Caco-2 (cell line): ENCODE data around the gene LRRC28. TPM values are rescaled to one million over a fixed set of nuclear protein-coding genes. Genes with fewer than 3 reads are reported as not detected.

Source experiments
- BruUV-seq: library from RNA; stranded (reverse); fragments of 400-500 nt; replicated peaks from 2 replicates; lab custom pipeline; 2021; lab: Mats Ljungman, UMichigan
- CTCF ChIA-PET: fragments of 300-600 bp; sonication (Branson Sonifier 250); formaldehyde crosslinking; loops from one replicate; lab custom pipeline; 2022; ENCODE audit warnings: antibody characterized with exemption; lab: Charles Lee
- POLR2A ChIA-PET: fragments of 300-600 bp; sonication (Branson Sonifier 250); formaldehyde crosslinking; loops from one replicate; lab custom pipeline; 2022; ENCODE audit warnings: antibody characterized with exemption; lab: Charles Lee
- DNase-seq, 2 experiments: peaks; one replicate each; pipeline versions ENCODE4 v3.0.0 to v3.0.0-alpha.2; 2020 to 2022
- H3K27me3 ChIP-seq: replicated peaks from 2 replicates; pipeline ENCODE4 v1.6.0; 2011; ENCODE audit warnings: low read length; ENCODE audit not compliant: control insufficient read depth, insufficient read depth
- H3K36me3 ChIP-seq: 2 replicates; pipeline ENCODE4 v1.5.1; 2011; ENCODE audit warnings: low read length; ENCODE audit not compliant: control insufficient read depth, insufficient read depth
- H3K4me1 ChIP-seq: fragments of 250-450 bp; sonication (Bioruptor Pico); 2 replicates; pipeline ENCODE4 v1.5.1; 2020; ENCODE audit warnings: mild to moderate bottlenecking
- H3K4me3 ChIP-seq: 2 replicates; pipeline ENCODE4 v1.5.1; 2011; ENCODE audit warnings: low read depth, mild to moderate bottlenecking, control low read depth, low read length
- H3K9me3 ChIP-seq: fragments of 250-450 bp; sonication (Bioruptor Pico); 2 replicates; pipeline ENCODE4 v1.5.1; 2020; ENCODE audit warnings: mild to moderate bottlenecking, moderate library complexity
- H3K27ac Mint-ChIP-seq: one replicate; pipeline ENCODE4 v1.8.0; 2022; ENCODE audit warnings: mixed read lengths; ENCODE audit not compliant: unreplicated experiment
- H3K27me3 Mint-ChIP-seq: one replicate; pipeline ENCODE4 v1.8.0; 2022; ENCODE audit warnings: mixed read lengths; ENCODE audit not compliant: insufficient read depth, unreplicated experiment
- H3K36me3 Mint-ChIP-seq: one replicate; pipeline ENCODE4 v1.8.0; 2022; ENCODE audit warnings: mild to moderate bottlenecking, mixed read lengths; ENCODE audit not compliant: insufficient read depth, unreplicated experiment
- H3K4me1 Mint-ChIP-seq: one replicate; pipeline ENCODE4 v1.8.0; 2022; ENCODE audit warnings: low read depth, mixed read lengths; ENCODE audit not compliant: unreplicated experiment
- H3K4me3 Mint-ChIP-seq: one replicate; pipeline ENCODE4 v1.8.0; 2022; ENCODE audit warnings: mild to moderate bottlenecking, moderate library complexity, mixed read lengths; ENCODE audit not compliant: unreplicated experiment
- H3K9me3 Mint-ChIP-seq: one replicate; pipeline ENCODE4 v1.8.0; 2022; ENCODE audit warnings: mixed read lengths; ENCODE audit not compliant: unreplicated experiment
- CTCF ChIP-seq, 2 experiments: fragments of 200-600 bp in 1 of 2; IDR thresholded peaks; 1 replicate in 1 of 2; 2 replicates in 1 of 2; pipeline versions ENCODE4 v1.5.1 to v1.8.0; 2011 to 2022; ENCODE audit warnings: antibody characterized with exemption in 1 of 2, control low read depth in 1 of 2, inconsistent platforms in 1 of 2, low read depth in 1 of 2, low read length in 1 of 2, mild to moderate bottlenecking in 1 of 2, moderate library complexity in 1 of 2; ENCODE audit not compliant: insufficient read depth in 1 of 2, severe bottlenecking in 1 of 2, unreplicated experiment in 1 of 2
- intact Hi-C: fragments of 100-400 bp; cut with micrococcal nuclease; formaldehyde crosslinking; loops from one replicate; pipeline ENCODE4 v1.10.0; 2022; ENCODE audit not compliant: unreplicated experiment
- total RNA-seq: library from RNA; stranded (reverse); gene quantifications from 2 replicates; pipeline ENCODE4 v1.2.3, GENCODE V29; 2022

LRRC28 gene
- total RNA-seq, 1 experiment from 2014 or later: 17.8 TPM

- Mint-ChIP-seq H3K36me3 (no peaks in the 10 kb centered on the region), H3K9me3 (no peaks in the 10 kb centered on the region), H3K4me1 (no peaks in the 10 kb centered on the region), H3K27ac (no peak overlapping the region), H3K4me3 (no peak overlapping the region), H3K27me3 (no peaks in the 10 kb centered on the region)
- no peak for TF ChIP-seq CTCF (IDR thresholded peaks at IDR 0.05; ENCODE audit: insufficient read depth in 1 of 2, low read depth in 1 of 2, low read length in 1 of 2, severe bottlenecking in 1 of 2, unreplicated experiment in 1 of 2)
- ChIA-PET CTCF (no interaction called here), POLR2A (no interaction called here)
- Histone ChIP-seq H3K9me3 (no peaks in the 10 kb centered on the region; the same call in 1 of the 2 replicates), H3K4me1 (no peaks in the 10 kb centered on the region), H3K27me3 (no peaks in the 10 kb centered on the region), H3K4me3 (no peak overlapping the region), H3K36me3 (no peaks in the 10 kb centered on the region)
- intact Hi-C loops: no loop called here
- DNase-seq: no peak
- no TSS peak for BruUV-seq
These were observed 117.5 kb downstream of the LRRC28 start for GRCh38 chr15:99368743-99369142.

GRCh38 chr15:99369196-99369595 lies 117.9 kb downstream of the LRRC28 start:
- no peaks in the 10 kb centered on the region for H3K36me3 ChIP-seq
- H3K9me3 ChIP-seq: no peaks in the 10 kb centered on the region; the same call in 1 of the 2 replicates
- POLR2A ChIA-PET: no interaction called here
- no peak for DNase-seq
- no peaks in the 10 kb centered on the region for H3K4me1 Mint-ChIP-seq
- no peaks in the 10 kb centered on the region for H3K36me3 Mint-ChIP-seq
- no peak overlapping the region for H3K4me3 Mint-ChIP-seq
- no peak for TF ChIP-seq CTCF (IDR thresholded peaks at IDR 0.05; ENCODE audit: insufficient read depth in 1 of 2, low read depth in 1 of 2, low read length in 1 of 2, severe bottlenecking in 1 of 2, unreplicated experiment in 1 of 2)
- H3K27me3 ChIP-seq: no peaks in the 10 kb centered on the region
- intact Hi-C loops: no loop called here
- BruUV-seq: no TSS peak
- CTCF ChIA-PET: no interaction called here
- H3K4me1 ChIP-seq: no peaks in the 10 kb centered on the region
- no peaks in the 10 kb centered on the region for H3K9me3 Mint-ChIP-seq
- no peak overlapping the region for H3K4me3 ChIP-seq
- H3K27ac Mint-ChIP-seq: no peak overlapping the region
- H3K27me3 Mint-ChIP-seq: no peaks in the 10 kb centered on the region

- Histone ChIP-seq H3K36me3 (no peaks in the 10 kb centered on the region), H3K4me1 (no peaks in the 10 kb centered on the region), H3K4me3 (no peak overlapping the region), H3K27me3 (no peaks in the 10 kb centered on the region), H3K9me3 (no peaks in the 10 kb centered on the region)
- H3K4me1 Mint-ChIP-seq: no peaks in the 10 kb centered on the region
- ChIA-PET POLR2A (no interaction called here), CTCF (no interaction called here)
- intact Hi-C loops: no loop called here
- no peaks in the 10 kb centered on the region for H3K27me3 Mint-ChIP-seq
- H3K27ac Mint-ChIP-seq: no peak overlapping the region
- no peak overlapping the region for H3K4me3 Mint-ChIP-seq
- BruUV-seq: no TSS peak
- H3K36me3 Mint-ChIP-seq: no peaks in the 10 kb centered on the region
- DNase-seq: no peak
- H3K9me3 Mint-ChIP-seq: no peaks in the 10 kb centered on the region
- no peak for TF ChIP-seq CTCF (IDR thresholded peaks at IDR 0.05; ENCODE audit: insufficient read depth in 1 of 2, low read depth in 1 of 2, low read length in 1 of 2, severe bottlenecking in 1 of 2, unreplicated experiment in 1 of 2)
These were observed 120.2 kb downstream of the LRRC28 start for GRCh38 chr15:99371180-99372103.
